Stimulated activated CD4-positive, alpha-beta T cell treated with anti-CD3 and anti-CD28 coated beads, Interleukin-1b, Interleukin-23, amount 100 ng/mL, for 24 hours (primary cell): Measurements from ENCODE around the gene EEF1AKMT2.
"Not testable (repeated sequence)": the region's sequence is repeated elsewhere in the genome, so short reads cannot be mapped to it uniquely, and the experiment has no call there.

ENCODE experiments used
- DNase-seq, 4 experiments: peaks; one replicate each; pipeline ENCODE4 v3.0.0-alpha.2; 2020; ENCODE audit warnings: low read depth in 4 of 4, low spot score in 1 of 4

EEF1AKMT2 gene

GRCh38 chr10:124756156-124756903 is 35.4 kb downstream of the EEF1AKMT2 start:
- DNase-seq = no peak

- DNase-seq = no peak
These were observed 36.1 kb downstream of the EEF1AKMT2 start for GRCh38 chr10:124755581-124755980.

GRCh38 chr10:124754227-124754626 is 37.5 kb downstream of the EEF1AKMT2 start:
- no peak for DNase-seq

GRCh38 chr10:124748953-124749645 is 42.6 kb downstream of the EEF1AKMT2 start:
- DNase-seq = no peak

- no peak for DNase-seq
These were observed 43.5 kb downstream of the EEF1AKMT2 start for GRCh38 chr10:124748166-124748565.

- DNase-seq = no peak
These were observed 43.9 kb downstream of the EEF1AKMT2 start for GRCh38 chr10:124747745-124748144.

GRCh38 chr10:124746992-124747391 is 44.7 kb downstream of the EEF1AKMT2 start:
- no peak for DNase-seq

GRCh38 chr10:124746447-124746846 is 45.2 kb downstream of the EEF1AKMT2 start:
- not testable (repeated sequence) for DNase-seq

- DNase-seq = no peak
These were observed 46.0 kb downstream of the EEF1AKMT2 start for GRCh38 chr10:124745673-124746072.

- no peak for DNase-seq
These were observed 46.4 kb downstream of the EEF1AKMT2 start for GRCh38 chr10:124745252-124745651.

- peak in 3 of 4 experiments; percentile 62 to 77 (median 67) for DNase-seq
These were observed 47.3 kb downstream of the EEF1AKMT2 start, which contains the start of gene FAM53B for GRCh38 chr10:124744102-124745050. FAM53B (minus strand) TSS chr10:124744378; CDS start chr10:124706713, 37,665 bp downstream.

GRCh38 chr10:124743191-124744101 is 48.2 kb downstream of the EEF1AKMT2 start:
- DNase-seq = no peak

GRCh38 chr10:124742413-124743190 is 49.1 kb downstream of the EEF1AKMT2 start:
- no peak for DNase-seq

GRCh38 chr10:124741922-124742412 is 49.7 kb downstream of the EEF1AKMT2 start:
- DNase-seq = no peak

- peak in 2 of 4 experiments; percentile 60 to 66 for DNase-seq
These were observed 50.3 kb downstream of the EEF1AKMT2 start for GRCh38 chr10:124741281-124741921.

- no peak for DNase-seq
These were observed 51.1 kb downstream of the EEF1AKMT2 start for GRCh38 chr10:124740369-124741280.

GRCh38 chr10:124739986-124740368 is 51.7 kb downstream of the EEF1AKMT2 start:
- DNase-seq = no peak
